ENCODE results near the gene ABHD15. TPM values are rescaled to one million over a fixed set of nuclear protein-coding genes. Genes with fewer than 3 reads are reported as not detected.

The ABHD15 gene
- total and polyA plus RNA-seq, 9 of the 15 experiments (the other 6 are each of a cell fraction or from before 2014, with no cell fraction given), result 0.85 to 4.2 (median 2.1) TPM

- TF ChIP-seq XRCC4 (IDR thresholded peaks at IDR 0.05; ENCODE audit: extremely low read depth, insufficient read depth, insufficient read length) (no peak), MAFG (tag; conservative IDR thresholded peaks at IDR 0.05) (no peak), MITF (IDR thresholded peaks at IDR 0.05) (no peak), SP1 (CRISPR knock-in tag; IDR thresholded peaks at IDR 0.05) (no peak), ZEB2 (IDR thresholded peaks at IDR 0.05) (no peak), TBL1XR1 (IDR thresholded peaks at IDR 0.05; ENCODE audit: low read length in 2 of 2) (no peak), SMAD2 (IDR thresholded peaks at IDR 0.05; ENCODE audit: low read depth, low read length) (no peak), CEBPG (CRISPR knock-in tag; IDR thresholded peaks at IDR 0.05) (no peak), CEBPG (tag; conservative IDR thresholded peaks at IDR 0.05 in 1 of 2, IDR thresholded peaks at IDR 0.05 in 1 of 2) (no peak), HIVEP1 (CRISPR knock-in tag; IDR thresholded peaks at IDR 0.05) (no peak), ZKSCAN1 (IDR thresholded peaks at IDR 0.05; ENCODE audit: low read depth, low read length) (no peak), MTA1 (IDR thresholded peaks at IDR 0.05; ENCODE audit: borderline replicate concordance) (no peak), ZNF395 (CRISPR knock-in tag; IDR thresholded peaks at IDR 0.05) (no peak), KLF1 (tag; IDR thresholded peaks at IDR 0.05) (no peak), KDM4B (IDR thresholded peaks at IDR 0.05; ENCODE audit: borderline replicate concordance in 2 of 2, low read depth in 1 of 2) (no peak), ETS1 (conservative IDR thresholded peaks at IDR 0.05; ENCODE audit: control insufficient read depth, low read depth, low read length) (peak; percentile 62; the same call in 1 of the 2 replicates), RNF2 (IDR thresholded peaks at IDR 0.05) (no peak), NRF1 (conservative IDR thresholded peaks at IDR 0.05 in 1 of 2, IDR thresholded peaks at IDR 0.05 in 1 of 2) (no peak), XRCC5 (IDR thresholded peaks at IDR 0.05; ENCODE audit: low read depth, low read length) (no peak), PCBP2 (IDR thresholded peaks at IDR 0.05; ENCODE audit: low read depth, low read length, poor library complexity, severe bottlenecking) (no peak), ZNF311 (CRISPR knock-in tag; IDR thresholded peaks at IDR 0.05) (no peak), IFI16 (CRISPR knock-in tag; IDR thresholded peaks at IDR 0.05) (no peak), ARID3A (IDR thresholded peaks at IDR 0.05; ENCODE audit: borderline replicate concordance, low read depth, low read length) (no peak)
Observed at GRCh38 chr17:29593591-29594518, 27.0 kb upstream of the ABHD15 start (continued).
